OCI-LY3 (cell line): ENCODE results near the gene KEL.
A peak's percentile ranks its signal among the peaks of the same experiment; 100 is the strongest.

ENCODE experiments used
- H2AFZ ChIP-seq: fragments of 200-600, 300-600 bp; shearing (Covaris generic); 2 replicates; pipeline ENCODE4 v1.6.0; 2014; ENCODE audit warnings: antibody characterized with exemption, low read depth, low read length
- H3K27ac ChIP-seq: fragments of 200-600, 300-600 bp; sonication (generic); 2 replicates; pipeline ENCODE4 v1.5.1; 2014; ENCODE audit warnings: mild to moderate bottlenecking, low read length, moderate library complexity, mixed read lengths
- H3K27me3 ChIP-seq: fragments of 200-600, 300-600 bp; sonication (generic); 2 replicates; pipeline ENCODE4 v1.6.1; 2014; ENCODE audit warnings: low read depth, low read length, mixed read lengths
- H3K36me3 ChIP-seq: fragments of 200-600, 300-600 bp; sonication (generic); replicated peaks from 2 replicates; pipeline ENCODE3; 2014; ENCODE audit warnings: low read depth, low read length, mixed read lengths
- H3K4me1 ChIP-seq: fragments of 300-600, 200-600 bp; sonication (generic); 2 replicates; pipeline ENCODE4 v1.6.1; 2014; ENCODE audit warnings: low read length, mixed read lengths
- H3K4me2 ChIP-seq: fragments of 200-600, 300-600 bp; sonication (generic); 2 replicates; pipeline ENCODE4 v1.6.1; 2014; ENCODE audit warnings: low read length, mixed read lengths
- H3K4me3 ChIP-seq: fragments of 300-600, 200-600 bp; sonication (generic); 2 replicates; pipeline ENCODE4 v1.5.1; 2014; ENCODE audit warnings: antibody characterized with exemption, mild to moderate bottlenecking, low read length, moderate library complexity
- H3K79me2 ChIP-seq: fragments of 300-600, 200-600 bp; shearing (Covaris generic); 2 replicates; pipeline ENCODE4 v1.6.1; 2014; ENCODE audit warnings: mild to moderate bottlenecking, low read length, mixed read lengths
- H3K9ac ChIP-seq: fragments of 300-600, 200-600 bp; shearing (Covaris generic); 2 replicates; pipeline ENCODE4 v1.6.0; 2014; ENCODE audit warnings: mild to moderate bottlenecking, low read length, moderate library complexity
- H3K9me3 ChIP-seq: fragments of 200-600, 300-600 bp; shearing (Covaris generic); 2 replicates; pipeline ENCODE4 v1.6.1; 2014; ENCODE audit warnings: low read length, mixed read lengths; ENCODE audit not compliant: insufficient read depth
- H4K20me1 ChIP-seq: fragments of 200-600, 300-600 bp; sonication (generic); 2 replicates; pipeline ENCODE4 v1.6.1; 2016; ENCODE audit warnings: low read length, mixed read lengths; ENCODE audit not compliant: insufficient read depth
- EZH2phosphoT487 ChIP-seq: fragments of 200-600 bp; shearing (Covaris generic); IDR thresholded peaks from 2 replicates; pipeline ENCODE4 v1.6.1; 2018; ENCODE audit warnings: antibody characterized with exemption, mixed run types, low read depth
- TF ChIP-seq, protein P1 (sequence below): fragments of 200-600, 300-600 bp; sonication (generic); IDR thresholded peaks from 2 replicates; pipeline ENCODE4 v1.5.1; 2014; ENCODE audit warnings: antibody characterized with exemption, low read length, low read depth

KEL gene

DNA sequence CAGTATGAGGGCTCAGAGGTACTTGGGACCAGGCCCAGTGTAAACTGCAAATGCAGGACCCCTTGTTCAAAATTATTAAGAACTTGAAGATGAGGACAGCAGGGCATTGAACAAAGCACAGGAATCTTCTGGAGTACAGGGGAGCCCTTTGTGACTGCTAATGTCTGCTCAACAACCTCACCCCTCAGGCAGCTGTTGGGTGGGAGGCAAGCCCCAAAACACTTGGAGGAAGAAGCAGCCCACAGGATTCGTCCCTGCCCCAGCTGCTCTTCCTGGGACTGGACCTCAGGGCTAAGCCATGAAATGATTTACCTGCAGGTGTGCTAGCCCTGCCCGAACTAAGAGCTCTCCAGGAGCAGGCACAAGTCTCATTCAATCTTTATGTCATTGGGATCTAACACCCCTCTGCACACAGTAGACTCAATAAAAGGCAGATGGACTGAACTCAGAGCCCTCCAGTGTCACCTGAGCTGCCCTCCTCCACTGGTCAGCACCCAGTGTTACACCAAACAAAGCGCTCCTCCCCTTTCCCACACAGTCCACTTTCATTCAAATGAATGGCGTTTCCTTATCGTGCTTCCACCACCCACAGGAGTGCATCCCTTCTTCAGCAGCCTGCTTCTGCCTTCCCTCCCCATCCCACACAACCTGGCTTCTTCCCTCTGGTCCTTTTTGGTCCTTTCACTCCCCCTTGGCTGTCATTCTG is 29.6 kb downstream of the KEL start:
- H3K4me1 ChIP-seq = peaks cover 5% of the 10 kb centered on the region
- H2AFZ ChIP-seq = no peak overlapping the region
- no peak overlapping the region for H3K9ac ChIP-seq
- H3K36me3 ChIP-seq = no peaks in the 10 kb centered on the region
- no peaks in the 10 kb centered on the region for H3K9me3 ChIP-seq
- 0 out of 2 replicates have a peak, but pooled peaks cover 4% of the 10 kb centered on the region for H3K27me3 ChIP-seq
- H3K4me3 ChIP-seq = no peak overlapping the region
- H3K79me2 ChIP-seq = no peaks in the 10 kb centered on the region
- no peak overlapping the region for H3K4me2 ChIP-seq
- no peaks in the 10 kb centered on the region for H4K20me1 ChIP-seq
- TF ChIP-seq EZH2phosphoT487 = no peak
- TF ChIP-seq, protein P1, sequence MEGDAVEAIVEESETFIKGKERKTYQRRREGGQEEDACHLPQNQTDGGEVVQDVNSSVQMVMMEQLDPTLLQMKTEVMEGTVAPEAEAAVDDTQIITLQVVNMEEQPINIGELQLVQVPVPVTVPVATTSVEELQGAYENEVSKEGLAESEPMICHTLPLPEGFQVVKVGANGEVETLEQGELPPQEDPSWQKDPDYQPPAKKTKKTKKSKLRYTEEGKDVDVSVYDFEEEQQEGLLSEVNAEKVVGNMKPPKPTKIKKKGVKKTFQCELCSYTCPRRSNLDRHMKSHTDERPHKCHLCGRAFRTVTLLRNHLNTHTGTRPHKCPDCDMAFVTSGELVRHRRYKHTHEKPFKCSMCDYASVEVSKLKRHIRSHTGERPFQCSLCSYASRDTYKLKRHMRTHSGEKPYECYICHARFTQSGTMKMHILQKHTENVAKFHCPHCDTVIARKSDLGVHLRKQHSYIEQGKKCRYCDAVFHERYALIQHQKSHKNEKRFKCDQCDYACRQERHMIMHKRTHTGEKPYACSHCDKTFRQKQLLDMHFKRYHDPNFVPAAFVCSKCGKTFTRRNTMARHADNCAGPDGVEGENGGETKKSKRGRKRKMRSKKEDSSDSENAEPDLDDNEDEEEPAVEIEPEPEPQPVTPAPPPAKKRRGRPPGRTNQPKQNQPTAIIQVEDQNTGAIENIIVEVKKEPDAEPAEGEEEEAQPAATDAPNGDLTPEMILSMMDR = no peak
- H3K27ac ChIP-seq = no peak overlapping the region

DNA sequence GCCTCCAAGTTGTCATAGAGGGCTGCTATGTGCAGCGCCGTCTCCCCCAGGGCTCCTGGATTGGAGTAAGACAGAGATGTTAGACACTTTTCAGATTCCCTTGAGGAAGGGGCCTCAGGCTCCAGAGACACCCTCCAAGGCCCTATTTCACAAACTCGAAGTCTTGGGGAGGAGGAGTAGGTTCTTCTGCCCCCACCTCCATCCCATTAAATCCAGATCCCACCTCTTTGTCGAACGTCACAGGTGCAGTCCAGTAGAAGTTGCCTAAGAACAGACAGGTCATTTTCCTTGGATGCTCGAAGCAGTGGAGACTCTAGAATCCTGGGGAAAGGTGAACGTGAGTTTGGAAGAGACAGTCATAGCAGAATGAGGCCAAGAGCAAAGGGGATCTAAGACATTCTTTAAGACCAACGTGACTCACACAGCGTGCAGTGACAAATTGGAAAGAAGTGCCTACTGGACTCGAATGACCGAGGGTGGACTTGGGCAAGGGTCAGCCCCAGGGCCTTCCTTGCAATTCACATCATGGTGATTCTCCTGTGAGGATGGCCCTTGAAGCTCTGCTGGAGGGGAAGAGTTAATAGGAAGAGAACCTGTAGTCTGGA is 31.9 kb downstream of the KEL start:
- no peak overlapping the region for H3K9ac ChIP-seq
- H2AFZ ChIP-seq = no peak overlapping the region
- H3K27me3 ChIP-seq = peaks cover 9% of the 10 kb centered on the region; the same call in 1 of the 2 replicates
- no peak overlapping the region for H3K27ac ChIP-seq
- no peaks in the 10 kb centered on the region for H4K20me1 ChIP-seq
- no peaks in the 10 kb centered on the region for H3K9me3 ChIP-seq
- no peak overlapping the region for H3K4me2 ChIP-seq
- no peak for TF ChIP-seq EZH2phosphoT487
- TF ChIP-seq, protein P1 = no peak
- H3K4me3 ChIP-seq = no peak overlapping the region
- no peaks in the 10 kb centered on the region for H3K79me2 ChIP-seq
- H3K4me1 ChIP-seq = peaks cover 12% of the 10 kb centered on the region
- H3K36me3 ChIP-seq = no peaks in the 10 kb centered on the region

DNA sequence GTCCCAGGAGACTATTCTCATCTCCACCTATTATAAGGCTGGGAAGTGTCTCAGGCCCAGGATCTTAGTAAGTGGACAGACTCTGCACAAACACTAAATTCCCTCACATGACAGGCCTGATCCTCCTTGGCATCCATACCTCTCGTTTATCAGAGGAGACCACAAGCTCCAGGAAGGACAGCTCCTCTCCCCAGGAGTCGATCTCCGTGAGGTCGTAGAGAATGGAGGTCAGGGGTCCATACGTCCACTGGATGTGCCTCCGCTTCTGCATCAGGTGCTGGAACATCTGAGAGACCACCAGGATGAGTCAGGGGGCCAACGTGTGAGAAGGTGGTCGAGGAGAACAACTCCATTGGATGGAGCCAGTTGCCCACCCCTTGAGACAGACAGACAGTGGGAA is 34.2 kb downstream of the KEL start:
- Histone ChIP-seq H3K27me3 (peaks cover 5% of the 10 kb centered on the region; the same call in 1 of the 2 replicates), H3K27ac (no peak overlapping the region), H3K79me2 (no peaks in the 10 kb centered on the region), H3K9ac (no peak overlapping the region), H3K4me3 (no peak overlapping the region), H3K9me3 (no peaks in the 10 kb centered on the region), H3K4me1 (peaks cover 12% of the 10 kb centered on the region), H2AFZ (no peak overlapping the region), H4K20me1 (no peaks in the 10 kb centered on the region), H3K4me2 (peak overlapping the region; percentile 11), H3K36me3 (no peaks in the 10 kb centered on the region)
- TF ChIP-seq, protein P1 = no peak
- TF ChIP-seq EZH2phosphoT487 = no peak

DNA sequence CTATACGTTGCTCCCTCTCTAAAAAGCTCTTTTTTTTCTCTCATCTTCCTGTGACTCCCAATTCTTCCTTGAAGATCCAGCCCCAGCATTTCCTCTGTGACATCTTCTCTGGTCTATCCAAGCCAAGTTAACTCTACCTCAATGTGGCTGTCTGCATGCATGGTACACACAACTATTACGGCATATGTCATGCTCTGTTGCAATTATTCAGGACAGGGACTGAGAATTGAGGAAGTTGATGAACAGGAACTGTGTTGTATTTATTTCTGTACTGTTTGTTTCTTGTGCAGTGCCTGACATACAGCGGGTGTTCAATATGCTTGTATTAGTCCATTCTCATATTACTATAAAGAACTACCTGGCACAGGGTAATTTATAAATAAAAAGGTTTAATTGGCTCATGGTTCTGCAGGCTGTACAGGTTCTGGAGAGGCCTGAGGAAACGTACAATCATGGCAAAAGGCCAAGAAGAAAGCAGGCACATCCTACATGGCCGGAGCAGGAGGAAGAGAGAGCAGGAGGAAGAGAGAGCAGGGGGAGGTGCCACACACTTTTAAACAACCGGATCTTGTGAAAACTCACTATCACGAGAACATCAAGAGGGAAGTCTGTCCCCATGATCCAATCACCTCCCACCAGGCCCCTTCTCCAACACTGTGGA is 34.9 kb downstream of the KEL start:
- H4K20me1 ChIP-seq = no peaks in the 10 kb centered on the region
- no peaks in the 10 kb centered on the region for H3K9me3 ChIP-seq
- H3K36me3 ChIP-seq = no peaks in the 10 kb centered on the region
- H3K79me2 ChIP-seq = no peaks in the 10 kb centered on the region
- H3K27ac ChIP-seq = no peak overlapping the region
- no peak overlapping the region for H3K9ac ChIP-seq
- no peak overlapping the region for H3K4me3 ChIP-seq
- H3K27me3 ChIP-seq = peaks cover 5% of the 10 kb centered on the region; the same call in 1 of the 2 replicates
- H2AFZ ChIP-seq = peak overlapping the region; percentile 56; the same call in 1 of the 2 replicates
- no peak for TF ChIP-seq EZH2phosphoT487
- TF ChIP-seq, protein P1 = no peak
- peak overlapping the region; percentile 11 for H3K4me2 ChIP-seq
- H3K4me1 ChIP-seq = peaks cover 12% of the 10 kb centered on the region
